AG09309 (cell line): ENCODE measurements around the gene MAP3K20.

ENCODE experiments used
- DNase-seq: peaks from one replicate; pipeline ENCODE4 v3.0.0-alpha.2; 2010; ENCODE audit warnings: low read depth
- H3K4me3 ChIP-seq: 2 replicates; pipeline ENCODE4 v1.5.1; 2011; ENCODE audit warnings: mild to moderate bottlenecking, low read depth, low read length, moderate library complexity; ENCODE audit not compliant: control insufficient read depth
- TF ChIP-seq, protein P1 (sequence below): IDR thresholded peaks from 2 replicates; pipeline ENCODE4 v1.5.1; 2011; ENCODE audit warnings: mild to moderate bottlenecking, low read depth, low read length, inconsistent platforms; ENCODE audit not compliant: insufficient read depth, control insufficient read depth; ENCODE audit errors: missing control alignments

Gene MAP3K20

DNA sequence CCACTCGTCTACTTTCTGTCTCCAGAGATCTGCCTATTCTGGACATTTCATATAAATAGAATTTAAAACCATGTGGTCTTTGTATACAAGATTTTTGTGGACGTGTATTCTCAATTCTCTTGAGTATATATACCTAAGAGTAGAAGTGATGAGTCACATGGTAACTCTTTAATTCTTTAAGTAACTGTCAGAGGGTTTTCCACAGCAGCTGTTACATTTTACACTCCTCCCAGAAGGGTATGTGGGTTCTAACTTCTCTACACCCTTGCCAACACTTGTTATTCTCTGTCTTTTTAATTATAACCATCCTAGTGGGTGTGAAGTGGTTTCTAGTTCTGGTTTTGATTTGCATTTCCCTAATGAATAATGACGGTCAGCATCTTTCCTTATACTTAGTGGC lies 70.9 kb downstream of the MAP3K20 start:
- TF ChIP-seq, protein P1, sequence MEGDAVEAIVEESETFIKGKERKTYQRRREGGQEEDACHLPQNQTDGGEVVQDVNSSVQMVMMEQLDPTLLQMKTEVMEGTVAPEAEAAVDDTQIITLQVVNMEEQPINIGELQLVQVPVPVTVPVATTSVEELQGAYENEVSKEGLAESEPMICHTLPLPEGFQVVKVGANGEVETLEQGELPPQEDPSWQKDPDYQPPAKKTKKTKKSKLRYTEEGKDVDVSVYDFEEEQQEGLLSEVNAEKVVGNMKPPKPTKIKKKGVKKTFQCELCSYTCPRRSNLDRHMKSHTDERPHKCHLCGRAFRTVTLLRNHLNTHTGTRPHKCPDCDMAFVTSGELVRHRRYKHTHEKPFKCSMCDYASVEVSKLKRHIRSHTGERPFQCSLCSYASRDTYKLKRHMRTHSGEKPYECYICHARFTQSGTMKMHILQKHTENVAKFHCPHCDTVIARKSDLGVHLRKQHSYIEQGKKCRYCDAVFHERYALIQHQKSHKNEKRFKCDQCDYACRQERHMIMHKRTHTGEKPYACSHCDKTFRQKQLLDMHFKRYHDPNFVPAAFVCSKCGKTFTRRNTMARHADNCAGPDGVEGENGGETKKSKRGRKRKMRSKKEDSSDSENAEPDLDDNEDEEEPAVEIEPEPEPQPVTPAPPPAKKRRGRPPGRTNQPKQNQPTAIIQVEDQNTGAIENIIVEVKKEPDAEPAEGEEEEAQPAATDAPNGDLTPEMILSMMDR: no peak
- DNase-seq: no peak
- no peak overlapping the region for H3K4me3 ChIP-seq

DNA sequence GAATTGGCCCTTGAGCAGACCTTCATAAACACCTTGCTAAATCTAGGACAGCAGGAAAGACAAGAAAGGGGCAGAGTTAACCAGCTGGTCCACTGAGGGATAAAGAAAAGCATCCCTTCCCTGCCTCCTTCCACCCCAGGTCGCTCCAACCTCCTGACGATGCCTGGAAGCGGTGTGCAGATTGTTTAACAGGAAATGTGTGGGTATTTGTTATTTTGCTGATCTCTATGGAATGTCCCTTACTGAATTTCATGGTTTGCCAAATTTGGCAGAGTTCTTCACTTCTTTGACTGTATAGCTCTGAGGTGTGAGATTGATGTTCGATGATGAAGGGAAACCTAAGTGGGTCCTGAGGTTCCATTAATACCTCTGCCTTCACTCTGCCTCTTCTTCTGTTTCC lies 72.9 kb downstream of the MAP3K20 start:
- DNase-seq: no peak
- no peak overlapping the region for H3K4me3 ChIP-seq
- TF ChIP-seq, protein P1: no peak

GRCh38 chr2:173149491-173149890 lies 73.8 kb downstream of the MAP3K20 start:
- TF ChIP-seq, protein P1: no peak
- no peak overlapping the region for H3K4me3 ChIP-seq
- no peak for DNase-seq

- TF ChIP-seq, protein P1: no peak
- no peak overlapping the region for H3K4me3 ChIP-seq
- peak; percentile 50 for DNase-seq
Measured at GRCh38 chr2:173150087-173150486, 74.4 kb downstream of the MAP3K20 start.

- TF ChIP-seq, protein P1: no peak
- DNase-seq: no peak
- H3K4me3 ChIP-seq: no peak overlapping the region
Measured at GRCh38 chr2:173150963-173151362, 75.3 kb downstream of the MAP3K20 start.

DNA sequence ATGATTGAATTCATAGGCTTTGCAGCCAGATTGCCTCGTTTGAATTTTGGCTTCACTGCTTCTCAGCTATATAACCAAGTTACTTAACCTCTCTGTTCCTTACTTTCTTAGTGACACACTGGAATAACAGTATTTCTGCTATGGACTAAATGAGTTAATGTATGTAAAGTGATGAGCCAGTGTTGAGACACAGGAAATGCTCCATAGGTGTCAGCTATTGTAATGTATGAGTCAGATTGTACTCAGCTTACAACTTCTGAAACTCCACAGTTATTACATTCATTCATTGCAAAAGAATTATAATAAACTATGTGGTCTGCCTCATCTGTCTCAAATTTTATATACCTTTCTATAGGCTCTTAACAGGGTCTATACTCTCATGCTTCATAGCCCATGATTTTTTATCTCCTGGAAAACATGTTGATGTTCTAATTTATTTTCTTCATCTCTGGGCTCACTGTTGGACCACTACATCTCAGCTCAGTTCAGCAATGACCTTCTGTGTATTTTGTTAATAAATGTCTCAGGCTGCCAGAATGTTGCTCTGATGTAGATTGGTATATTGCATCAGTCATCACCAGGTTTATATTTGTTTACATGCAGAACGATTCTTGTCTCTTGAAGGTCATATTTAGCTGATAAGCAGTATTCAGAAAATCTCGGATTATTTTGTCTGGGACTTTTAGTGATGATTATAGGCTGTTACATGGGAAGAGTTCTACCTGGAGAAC lies 76.2 kb downstream of the MAP3K20 start:
- TF ChIP-seq, protein P1: no peak
- DNase-seq: peak; percentile 16
- no peak overlapping the region for H3K4me3 ChIP-seq

DNA sequence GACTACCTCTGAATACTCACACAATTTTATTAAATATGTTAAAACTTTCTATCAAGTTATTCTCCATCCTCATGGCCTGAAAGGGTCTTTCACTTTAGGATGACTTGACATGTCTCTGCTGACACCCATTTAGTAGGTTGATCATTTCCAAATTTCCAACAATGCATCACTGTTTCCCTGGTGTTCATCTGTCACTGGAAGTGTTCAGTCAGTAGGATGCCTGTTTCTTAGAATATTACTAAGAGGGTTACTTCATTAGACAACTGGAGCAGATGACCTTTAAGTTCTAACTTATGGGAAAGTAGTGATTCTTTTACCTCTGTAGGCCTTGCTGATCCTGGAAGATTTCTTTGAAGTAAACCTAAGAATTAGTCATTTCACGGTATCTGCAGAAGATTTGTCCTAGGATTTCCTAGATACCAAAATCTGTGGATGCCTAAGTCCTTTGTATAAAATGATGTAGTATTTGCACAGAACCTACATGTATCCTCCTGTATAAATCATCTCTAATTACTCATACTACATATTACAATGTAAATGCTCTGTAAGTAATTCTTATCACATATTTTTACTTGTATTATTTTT lies 77.7 kb downstream of the MAP3K20 start:
- TF ChIP-seq, protein P1: no peak
- no peak overlapping the region for H3K4me3 ChIP-seq
- no peak for DNase-seq
